GM19397 (cell line): ENCODE data around the gene WAC.
"Not testable (repeated sequence)": the region's sequence is repeated elsewhere in the genome, so short reads cannot be mapped to it uniquely, and the experiment has no call there.

Experiments
- ATAC-seq: cut with Tn5 transposase; IDR thresholded peaks from one replicate; pipeline ENCODE4 v1.9.1; 2021; ENCODE audit warnings: mild to moderate bottlenecking, moderate library complexity; ENCODE audit not compliant: unreplicated experiment

WAC gene

DNA sequence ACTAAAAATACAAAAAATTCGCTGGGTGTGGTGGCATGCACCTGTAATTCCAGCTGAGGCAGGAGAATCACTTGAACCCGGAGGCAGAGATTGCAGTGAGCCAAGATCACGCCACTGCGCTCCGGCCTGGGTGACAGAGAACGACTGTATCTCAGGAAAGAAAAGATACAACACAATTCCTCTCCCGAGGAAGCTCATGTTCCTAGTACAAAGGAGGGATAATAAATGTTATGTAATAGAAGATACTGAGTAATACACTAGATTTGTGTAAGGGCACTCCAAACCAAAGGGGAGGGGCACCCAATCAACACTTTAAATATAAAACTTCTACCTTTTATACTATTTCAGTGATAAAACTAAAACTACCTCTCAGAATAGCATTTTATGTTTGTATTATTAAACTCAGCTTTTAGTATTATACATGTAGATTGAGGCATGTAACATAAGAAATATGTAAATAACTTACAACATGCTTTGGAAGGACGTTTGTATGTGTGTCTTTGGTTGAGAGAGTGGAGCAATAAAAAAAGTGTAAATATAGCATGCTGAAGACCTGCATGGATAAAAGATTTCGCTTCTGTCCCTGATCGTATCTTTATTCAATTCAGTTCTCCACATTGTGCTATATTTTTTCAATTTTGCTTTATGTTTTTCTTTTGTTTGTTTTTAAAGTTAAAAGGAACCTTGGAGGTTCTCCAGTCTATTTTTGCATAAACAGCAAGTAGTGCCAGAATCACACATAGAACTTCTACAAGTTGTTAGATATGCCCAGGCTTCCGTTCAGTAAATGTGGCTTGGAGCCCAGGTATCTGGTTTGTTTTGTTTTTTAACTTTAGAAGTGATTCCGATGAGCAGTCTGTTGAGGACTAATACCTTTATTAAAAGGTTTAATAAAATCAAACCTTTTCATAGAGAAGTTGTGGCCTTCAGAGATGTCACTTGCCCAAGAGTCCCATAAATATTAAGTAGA lies 71.9 kb downstream of the WAC start:
- ATAC-seq = no peak

DNA sequence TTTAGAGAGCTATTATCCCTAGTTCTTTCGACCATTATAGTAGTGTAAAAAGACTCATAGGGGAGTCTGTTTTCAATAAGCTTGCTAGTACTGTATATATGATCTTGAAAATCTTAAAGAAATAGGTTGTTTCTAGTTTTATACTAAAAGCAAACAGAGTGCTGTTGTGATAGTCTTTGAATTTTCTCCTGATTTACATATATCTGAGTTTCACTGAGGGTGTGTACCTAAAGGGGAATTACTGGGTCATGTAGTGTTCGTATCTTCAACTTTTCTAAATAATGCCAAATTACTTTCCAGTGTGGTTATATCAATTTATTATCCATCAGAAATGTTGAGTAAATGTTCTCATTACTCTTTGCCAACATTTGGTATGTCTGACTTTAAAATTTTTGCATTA lies 73.7 kb downstream of the WAC start:
- ATAC-seq = no peak

DNA sequence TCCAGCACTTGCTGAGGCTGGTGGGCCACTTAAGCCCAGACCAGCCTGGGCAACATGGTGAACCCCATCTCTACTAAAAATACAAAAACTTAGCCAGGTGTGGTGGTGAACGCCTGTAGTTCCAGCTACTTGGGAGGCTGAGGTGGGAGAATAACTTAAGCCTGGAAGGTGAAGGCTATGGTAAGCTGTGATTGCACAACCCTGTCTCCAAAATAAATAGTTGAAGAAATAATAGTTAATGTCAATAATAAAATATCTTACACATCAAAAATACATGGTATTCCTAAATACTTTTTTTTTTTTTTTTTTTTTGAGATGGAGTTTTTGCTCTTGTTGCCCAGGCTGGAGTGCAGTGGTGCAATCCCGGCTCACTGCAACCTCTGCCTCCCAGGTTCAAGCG lies 76.7 kb downstream of the WAC start:
- not testable (repeated sequence) for ATAC-seq

GRCh38 chr10:28612877-28613276 lies 80.0 kb downstream of the WAC start:
- no peak for ATAC-seq

- no peak for ATAC-seq
These were observed 83.6 kb downstream of the WAC start for GRCh38 chr10:28616514-28616913.

- ATAC-seq = no peak
These were observed 86.5 kb downstream of the WAC start for GRCh38 chr10:28619455-28619854.

DNA sequence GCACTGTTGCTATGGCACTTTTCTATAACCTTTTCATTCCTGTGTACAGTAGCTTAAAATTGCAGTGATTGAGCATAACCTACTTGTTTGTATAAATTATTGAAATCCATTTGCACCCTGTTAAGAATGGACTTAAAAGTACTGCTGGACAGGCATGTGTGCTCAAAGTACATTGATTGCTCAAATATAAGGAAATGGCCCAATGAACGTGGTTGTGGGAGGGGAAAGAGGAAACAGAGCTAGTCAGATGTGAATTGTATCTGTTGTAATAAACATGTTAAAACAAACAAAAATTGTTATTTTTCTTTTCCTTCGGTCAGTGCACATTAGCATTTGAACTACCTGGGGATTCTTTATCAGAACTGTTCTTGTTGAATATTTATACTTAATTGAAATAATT lies 87.3 kb downstream of the WAC start:
- no peak for ATAC-seq

GRCh38 chr10:28623483-28623882 lies 90.6 kb downstream of the WAC start:
- no peak for ATAC-seq

GRCh38 chr10:28624351-28624750 lies 91.4 kb downstream of the WAC start:
- ATAC-seq = no peak

DNA sequence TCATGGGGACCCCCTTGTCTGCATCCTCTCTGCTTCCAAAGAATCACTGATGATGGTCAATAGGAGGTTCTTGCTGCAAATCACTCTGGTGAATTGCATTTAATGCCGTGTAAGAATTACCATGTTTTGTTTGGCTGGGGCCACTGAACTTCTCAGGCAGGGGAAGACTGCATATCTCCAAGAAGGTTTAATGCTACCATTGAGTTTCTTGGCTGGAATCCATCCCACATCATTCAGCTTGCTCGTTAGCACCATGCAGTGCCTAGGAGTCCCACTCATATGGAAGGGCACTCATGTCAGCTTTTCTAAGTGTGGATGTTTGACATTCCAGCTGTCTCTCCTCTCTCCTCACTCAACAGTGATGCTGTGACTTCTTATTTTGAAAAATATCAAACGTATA lies 94.2 kb downstream of the WAC start:
- no peak for ATAC-seq

GRCh38 chr10:28628184-28628893 lies 95.4 kb downstream of the WAC start:
- ATAC-seq = peak; percentile 53

- ATAC-seq = no peak
These were observed 99.1 kb downstream of the WAC start for GRCh38 chr10:28631896-28632583.

DNA sequence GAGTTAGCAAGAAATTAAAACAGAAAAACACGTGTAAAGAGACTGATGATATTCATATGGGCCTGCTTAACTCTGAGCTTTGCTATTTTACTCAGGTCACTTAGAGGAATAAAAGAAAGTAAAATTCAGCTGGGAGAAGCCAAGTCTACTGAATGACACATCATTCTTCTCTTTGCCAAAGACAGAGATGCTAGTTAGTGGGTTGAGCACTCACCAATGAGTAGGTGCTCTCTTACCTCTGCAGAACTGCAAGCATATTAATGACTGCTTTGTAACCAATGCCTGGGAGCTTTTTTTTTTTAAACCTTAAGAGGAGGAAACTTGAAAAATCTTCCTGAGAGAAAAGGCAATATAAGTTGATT lies 99.6 kb downstream of the WAC start:
- no peak for ATAC-seq

DNA sequence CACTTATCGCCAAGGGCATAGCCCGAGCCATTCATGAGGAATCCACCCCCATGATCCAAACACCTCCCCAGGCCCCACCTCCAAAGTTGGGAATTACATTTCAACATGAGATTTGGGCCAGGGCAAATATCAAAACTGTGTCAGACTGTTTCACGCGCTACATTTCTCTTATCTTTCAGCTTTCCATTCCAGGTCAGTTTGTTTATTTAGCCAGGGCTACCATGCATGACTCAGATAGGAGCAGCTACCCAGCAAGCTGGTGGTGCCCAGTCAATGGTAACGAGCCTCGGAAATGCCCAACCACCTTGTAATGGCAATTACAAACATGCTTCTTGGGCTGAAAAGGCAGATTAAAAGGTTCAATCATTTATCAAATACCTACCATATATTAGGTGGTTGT lies 100.8 kb downstream of the WAC start:
- ATAC-seq = no peak

DNA sequence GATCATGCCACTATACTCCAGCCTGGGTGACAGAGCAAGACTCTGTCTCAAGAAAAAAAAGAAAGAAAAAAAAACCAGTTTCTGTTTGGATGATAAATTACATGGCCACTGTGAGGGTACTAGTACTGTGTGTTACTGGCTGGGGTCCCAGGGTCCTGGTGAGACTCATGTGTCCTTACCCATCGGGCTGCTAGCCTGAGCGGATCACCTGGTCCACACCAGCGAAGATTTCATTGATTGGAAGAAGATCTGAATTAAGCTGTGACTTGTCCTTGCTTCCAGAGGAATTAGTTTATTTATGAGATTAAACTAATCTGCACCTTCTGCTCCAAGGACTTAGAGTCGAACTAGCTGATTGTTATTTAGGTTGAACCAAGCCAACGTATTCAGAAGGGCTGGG lies 104.4 kb downstream of the WAC start:
- ATAC-seq = no peak

DNA sequence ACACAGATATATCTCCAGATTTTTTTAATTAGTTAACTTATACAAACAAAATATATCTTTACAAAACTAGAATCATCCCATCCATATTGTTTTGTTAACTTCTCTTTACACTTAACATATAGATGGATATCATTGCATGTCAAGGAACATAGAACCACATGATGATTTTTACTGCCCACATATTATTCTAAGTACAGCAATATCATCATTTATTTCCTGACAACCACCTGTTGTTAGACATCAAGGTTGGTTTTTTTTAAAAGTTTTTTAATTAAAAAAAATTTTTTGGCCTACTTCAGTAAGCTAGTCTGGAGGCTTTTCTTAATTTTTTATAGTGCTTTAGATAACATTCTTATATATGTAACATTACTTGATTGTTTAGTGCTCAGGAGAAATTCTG lies 105.5 kb downstream of the WAC start:
- no peak for ATAC-seq

GRCh38 chr10:28640551-28640950 lies 107.6 kb downstream of the WAC start:
- no peak for ATAC-seq

DNA sequence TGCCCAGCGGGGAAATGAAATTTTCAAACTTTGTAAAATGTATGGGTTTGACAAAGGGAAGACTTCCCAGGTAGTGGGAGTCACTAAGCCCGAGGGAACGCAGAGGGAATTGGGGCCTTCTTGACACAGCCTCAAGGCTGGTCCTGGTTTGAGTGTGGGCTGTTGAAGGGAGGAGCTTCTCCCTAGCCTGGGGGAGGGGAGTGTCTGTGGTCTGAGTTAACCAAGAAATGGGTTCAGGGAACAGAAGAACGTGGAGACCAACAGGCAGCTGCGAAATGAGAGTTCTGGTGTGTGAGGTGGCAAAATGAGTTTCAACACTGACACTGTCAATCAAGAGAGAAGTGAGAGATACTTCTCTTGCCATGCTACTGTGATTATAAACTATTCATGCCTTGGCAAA lies 111.7 kb downstream of the WAC start:
- ATAC-seq = no peak

DNA sequence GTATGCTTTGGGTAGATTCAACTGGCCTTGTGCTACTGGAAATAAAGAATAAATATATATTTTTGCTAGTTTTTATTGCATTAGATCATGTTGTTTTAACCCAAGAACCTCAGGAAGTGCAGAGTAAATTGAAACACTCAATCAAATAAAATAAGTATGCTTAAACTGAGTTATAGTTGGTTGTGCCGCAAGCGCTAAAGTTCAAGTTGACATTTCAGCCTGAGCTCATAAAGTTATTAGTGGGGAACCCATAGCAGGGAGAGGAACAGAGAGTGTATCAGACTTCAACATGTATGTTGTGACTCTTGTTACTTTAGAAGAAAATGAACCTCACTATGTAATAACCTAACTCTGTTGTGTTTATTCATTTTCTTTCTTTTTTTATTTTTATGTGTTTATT lies 119.2 kb downstream of the WAC start:
- no peak for ATAC-seq

- no peak for ATAC-seq
These were observed 119.8 kb downstream of the WAC start for GRCh38 chr10:28652703-28653102.

- ATAC-seq = not testable (repeated sequence)
These were observed 125.9 kb downstream of the WAC start for GRCh38 chr10:28658824-28659223.

DNA sequence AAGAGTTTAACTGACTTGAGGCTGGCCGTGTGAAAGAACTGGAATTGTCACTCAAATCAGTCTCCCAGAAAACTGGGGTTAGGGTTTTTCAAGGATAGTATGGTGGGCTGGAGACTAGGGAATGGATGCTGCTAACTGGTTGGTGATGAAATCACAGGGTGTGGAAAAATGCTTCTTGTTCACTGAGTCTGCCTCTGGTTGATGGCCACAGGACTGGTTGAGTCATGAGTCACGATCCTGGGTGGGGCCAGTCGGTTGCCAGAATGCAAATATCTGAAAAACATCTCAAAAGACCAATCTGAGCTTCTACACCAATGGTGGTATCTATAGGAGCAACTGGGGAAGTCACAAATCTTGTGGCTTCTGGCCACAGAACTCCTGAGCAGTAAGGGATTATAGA lies 128.1 kb downstream of the WAC start:
- ATAC-seq = no peak
